HG03558 (cell line): ENCODE data around the gene TEAD1.

Experiments used
- ATAC-seq: cut with Tn5 transposase; IDR thresholded peaks from one replicate; pipeline ENCODE4 v1.9.1; 2021; ENCODE audit warnings: moderate number of reproducible peaks; ENCODE audit not compliant: unreplicated experiment; ENCODE audit errors: extremely low read depth

The TEAD1 gene

GRCh38 chr11:12991426-12991825, 317.2 kb downstream of the TEAD1 start:
- ATAC-seq, result no peak

- ATAC-seq, result no peak
Observed at GRCh38 chr11:12993626-12994025, 319.4 kb downstream of the TEAD1 start.
